Left kidney (tissue), 2 donors: ENCODE results near the gene SWAP70. TPM values are rescaled to one million over a fixed set of nuclear protein-coding genes. Genes with fewer than 3 reads are reported as not detected.
"Not testable (repeated sequence)": the region's sequence is repeated elsewhere in the genome, so short reads cannot be mapped to it uniquely, and the experiment has no call there.

Source experiments
- DNase-seq: peaks from one replicate; pipeline ENCODE4 v3.0.0-alpha.2; 2013
- polyA plus RNA-seq: library from polyadenylated mRNA; unstranded; fragments of 120-200 nt; gene quantifications from one replicate; pipeline ENCODE4 v1.2.1, GENCODE V29; 2013; ENCODE audit not compliant: insufficient read length

Gene SWAP70
- polyA plus RNA-seq, 1 donor = 25.9 TPM

GRCh38 chr11:9719566-9720289 lies 55.9 kb downstream of the SWAP70 start:
- no peak for DNase-seq

- DNase-seq = no peak
Measured at GRCh38 chr11:9720290-9720630, 56.4 kb downstream of the SWAP70 start.

- no peak for DNase-seq
Measured at GRCh38 chr11:9722023-9722422, 58.1 kb downstream of the SWAP70 start.

GRCh38 chr11:9722893-9723292 lies 59.0 kb downstream of the SWAP70 start:
- DNase-seq = no peak

GRCh38 chr11:9726321-9727022 lies 62.6 kb downstream of the SWAP70 start:
- DNase-seq = no peak

GRCh38 chr11:9728058-9728457 lies 64.2 kb downstream of the SWAP70 start:
- DNase-seq = no peak

- no peak for DNase-seq
Measured at GRCh38 chr11:9731256-9731655, 67.4 kb downstream of the SWAP70 start.

GRCh38 chr11:9732453-9732852 lies 68.6 kb downstream of the SWAP70 start:
- no peak for DNase-seq

GRCh38 chr11:9733212-9733611 lies 69.3 kb downstream of the SWAP70 start:
- DNase-seq = no peak

- no peak for DNase-seq
Measured at GRCh38 chr11:9735236-9735635, 71.4 kb downstream of the SWAP70 start.

GRCh38 chr11:9735919-9736318 lies 72.0 kb downstream of the SWAP70 start:
- no peak for DNase-seq

- no peak for DNase-seq
Measured at GRCh38 chr11:9736365-9736764, 72.5 kb downstream of the SWAP70 start.

- no peak for DNase-seq
Measured at GRCh38 chr11:9738116-9738515, 74.2 kb downstream of the SWAP70 start.

- DNase-seq = no peak
Measured at GRCh38 chr11:9738707-9739106, 74.8 kb downstream of the SWAP70 start.

- DNase-seq = no peak
Measured at GRCh38 chr11:9739123-9739900, 75.4 kb downstream of the SWAP70 start.

GRCh38 chr11:9740202-9740883 lies 76.5 kb downstream of the SWAP70 start:
- DNase-seq = no peak

- DNase-seq = no peak
Measured at GRCh38 chr11:9741260-9741659, 77.4 kb downstream of the SWAP70 start.

GRCh38 chr11:9743512-9743911 lies 79.6 kb downstream of the SWAP70 start:
- not testable (repeated sequence) for DNase-seq

GRCh38 chr11:9745411-9746211 lies 81.7 kb downstream of the SWAP70 start:
- DNase-seq = no peak

GRCh38 chr11:9747229-9747628 lies 83.4 kb downstream of the SWAP70 start:
- no peak for DNase-seq

GRCh38 chr11:9747828-9748227 lies 84.0 kb downstream of the SWAP70 start:
- DNase-seq = no peak
